Muscle layer of duodenum (tissue), 2 donors: ENCODE data around the gene PRKAG2.

ENCODE experiments used
- H3K27ac ChIP-seq: one replicate; pipeline ENCODE4 v1.7.0; 2013; ENCODE audit warnings: mild to moderate bottlenecking, low read length
- H3K27me3 ChIP-seq: one replicate; pipeline ENCODE4 v1.7.0; 2013; ENCODE audit warnings: low read depth, mild to moderate bottlenecking, control low read depth, low read length
- H3K36me3 ChIP-seq, 2 donors: one replicate each; pipeline ENCODE4 v1.7.0; 2013; ENCODE audit warnings: low read length in 2 of 2, control low read depth in 1 of 2, mild to moderate bottlenecking in 1 of 2; ENCODE audit not compliant: insufficient read depth in 2 of 2, control insufficient read depth in 1 of 2
- H3K4me1 ChIP-seq, 2 donors: one replicate each; pipeline ENCODE4 v1.7.0; 2013; ENCODE audit warnings: low read length in 2 of 2, mild to moderate bottlenecking in 2 of 2, control low read depth in 1 of 2, moderate library complexity in 1 of 2; ENCODE audit not compliant: insufficient read depth in 2 of 2, control insufficient read depth in 1 of 2
- H3K4me3 ChIP-seq, 2 donors: one replicate each; pipeline ENCODE4 v1.7.0; 2013; ENCODE audit warnings: low read length in 2 of 2, low read depth in 1 of 2, mild to moderate bottlenecking in 1 of 2
- H3K9me3 ChIP-seq, 2 donors: one replicate each; pipeline ENCODE4 v1.7.0; 2013; ENCODE audit warnings: low read length in 2 of 2, control low read depth in 1 of 2, mild to moderate bottlenecking in 1 of 2; ENCODE audit not compliant: control insufficient read depth in 1 of 2
- donor health status: healthy.

The PRKAG2 gene

GRCh38 chr7:151509670-151510333 lies 367.1 kb downstream of the PRKAG2 start:
- H3K4me3 ChIP-seq = no peak overlapping the region
- no peak overlapping the region for H3K27ac ChIP-seq
- H3K27me3 ChIP-seq = no peaks in the 10 kb centered on the region
- no peaks in the 10 kb centered on the region for H3K9me3 ChIP-seq
- peaks cover 13 to 52% of the 10 kb centered on the region in 2 donors for H3K4me1 ChIP-seq
- H3K36me3 ChIP-seq = no peaks in the 10 kb centered on the region

GRCh38 chr7:151508991-151509390 lies 367.9 kb downstream of the PRKAG2 start:
- H3K9me3 ChIP-seq = no peaks in the 10 kb centered on the region
- H3K27ac ChIP-seq = no peak overlapping the region
- H3K4me3 ChIP-seq = no peak overlapping the region
- H3K36me3 ChIP-seq = no peaks in the 10 kb centered on the region
- H3K27me3 ChIP-seq = no peaks in the 10 kb centered on the region
- peaks cover 18 to 60% of the 10 kb centered on the region in 2 donors for H3K4me1 ChIP-seq

GRCh38 chr7:151507806-151508205 lies 369.1 kb downstream of the PRKAG2 start:
- Histone ChIP-seq H3K9me3 (no peaks in the 10 kb centered on the region), H3K27me3 (no peaks in the 10 kb centered on the region), H3K36me3 (no peaks in the 10 kb centered on the region), H3K27ac (no peak overlapping the region), H3K4me3 (no peak overlapping the region), H3K4me1 (peaks cover 22 to 66% of the 10 kb centered on the region in 2 donors)

GRCh38 chr7:151506901-151507382 lies 370.0 kb downstream of the PRKAG2 start:
- H3K4me1 ChIP-seq = peaks cover 22 to 67% of the 10 kb centered on the region in 2 donors
- H3K9me3 ChIP-seq = no peaks in the 10 kb centered on the region
- H3K27me3 ChIP-seq = no peaks in the 10 kb centered on the region
- H3K27ac ChIP-seq = no peak overlapping the region
- no peak overlapping the region for H3K4me3 ChIP-seq
- no peaks in the 10 kb centered on the region for H3K36me3 ChIP-seq
